ENCODE data around the gene AURKAIP1.
"Not testable (repeated sequence)": the region's sequence is repeated elsewhere in the genome, so short reads cannot be mapped to it uniquely, and the experiment has no call there.

The AURKAIP1 gene

DNA sequence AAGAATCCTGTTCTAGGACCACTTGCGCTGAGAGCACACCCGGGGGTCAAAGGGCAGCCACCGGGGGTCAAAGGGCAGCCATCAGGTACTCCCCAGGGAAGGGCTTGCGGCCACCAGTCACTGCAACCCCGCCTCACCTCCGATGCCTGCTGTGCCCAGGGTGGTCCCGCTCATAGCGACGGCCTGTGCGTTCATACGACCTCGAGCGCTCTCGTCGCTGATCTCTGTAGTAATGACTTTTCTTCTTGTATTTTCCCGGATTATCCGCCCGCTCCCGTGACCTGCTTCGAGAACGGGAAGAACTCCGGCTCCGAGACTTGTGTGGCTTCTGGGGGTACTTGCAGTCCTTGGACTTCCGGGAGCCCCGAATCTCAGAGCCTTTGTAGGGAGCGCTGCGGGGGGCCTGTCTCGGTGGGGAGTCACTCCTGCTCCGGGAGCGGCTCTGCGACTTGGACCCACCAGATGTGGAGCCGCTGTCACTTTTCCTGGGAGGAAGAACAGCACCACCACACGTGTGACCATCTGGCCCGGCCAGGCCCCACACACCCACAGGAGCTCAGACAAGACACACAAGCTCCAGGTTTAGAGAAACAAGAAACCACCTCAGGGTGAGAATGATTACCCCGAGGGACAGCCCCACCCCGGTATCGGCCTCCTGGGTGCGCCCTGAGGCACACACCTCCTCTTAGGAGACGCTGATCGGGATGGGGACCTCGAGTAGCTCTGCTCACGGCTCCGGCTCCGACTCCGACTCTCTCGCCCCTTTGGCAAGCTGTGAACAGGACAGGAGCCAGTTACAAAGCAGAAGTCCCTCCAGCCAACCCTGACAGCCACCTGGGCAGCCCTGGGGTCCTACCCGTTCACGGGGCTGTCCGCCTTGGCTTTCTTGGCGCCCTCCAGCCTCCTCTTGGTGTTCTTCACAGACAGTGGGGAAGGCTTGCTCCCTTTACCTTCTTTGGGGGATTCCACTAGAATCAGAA lies 12.4 kb upstream of the AURKAIP1 start:
- no peak for DNase-seq (ENCODE audit: low spot score)

DNA sequence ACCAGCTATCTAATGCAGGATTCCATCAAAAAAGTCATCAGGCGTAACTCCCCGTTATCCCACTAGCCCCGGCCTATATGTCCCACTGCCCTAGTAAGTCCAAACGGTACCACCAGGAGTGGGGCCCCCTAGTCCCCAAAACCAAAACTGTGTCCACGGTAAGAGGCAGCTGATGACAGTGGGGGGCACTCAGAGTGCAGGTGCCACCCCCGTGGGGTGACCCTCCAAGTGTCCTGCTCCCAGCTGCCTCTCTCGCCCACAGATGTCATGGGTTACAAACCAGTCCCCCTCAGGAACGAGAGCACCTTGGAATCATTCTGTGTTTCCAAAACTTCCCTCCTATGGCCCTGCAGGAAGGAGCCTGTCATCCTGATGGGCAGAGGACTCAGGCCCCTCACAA lies 10.9 kb upstream of the AURKAIP1 start:
- DNase-seq (ENCODE audit: low spot score) = no peak

- not testable (repeated sequence) for DNase-seq (ENCODE audit: low spot score)
Observed at GRCh38 chr1:1385339-1385738, 10.3 kb upstream of the AURKAIP1 start.

DNA sequence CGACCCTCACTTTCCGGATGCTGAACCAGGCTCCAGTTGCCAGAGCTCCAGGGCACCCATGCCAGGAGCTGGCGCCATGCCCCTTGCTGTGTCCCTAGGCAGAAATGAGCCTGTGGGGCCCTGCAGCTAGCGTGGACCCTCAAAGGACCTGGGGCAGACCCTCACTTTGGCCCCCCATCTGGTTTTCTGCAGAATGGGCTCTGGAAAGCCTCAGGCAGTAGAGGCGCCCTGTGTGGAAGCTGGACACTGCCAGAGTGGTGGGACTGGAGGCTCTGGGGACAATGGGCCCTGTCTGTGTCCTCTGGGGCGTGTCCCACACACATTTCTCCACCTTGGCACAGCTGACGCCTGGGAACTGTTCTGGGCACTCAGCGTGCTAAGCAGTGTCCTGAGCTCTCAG lies 6.3 kb upstream of the AURKAIP1 start:
- no peak for DNase-seq (ENCODE audit: low spot score)

GRCh38 chr1:1380860-1381259 lies 5.9 kb upstream of the AURKAIP1 start:
- DNase-seq (ENCODE audit: low spot score) = no peak

- no peak for DNase-seq (ENCODE audit: low spot score)
Observed at GRCh38 chr1:1377540-1378205, 2.7 kb upstream of the AURKAIP1 start.

DNA sequence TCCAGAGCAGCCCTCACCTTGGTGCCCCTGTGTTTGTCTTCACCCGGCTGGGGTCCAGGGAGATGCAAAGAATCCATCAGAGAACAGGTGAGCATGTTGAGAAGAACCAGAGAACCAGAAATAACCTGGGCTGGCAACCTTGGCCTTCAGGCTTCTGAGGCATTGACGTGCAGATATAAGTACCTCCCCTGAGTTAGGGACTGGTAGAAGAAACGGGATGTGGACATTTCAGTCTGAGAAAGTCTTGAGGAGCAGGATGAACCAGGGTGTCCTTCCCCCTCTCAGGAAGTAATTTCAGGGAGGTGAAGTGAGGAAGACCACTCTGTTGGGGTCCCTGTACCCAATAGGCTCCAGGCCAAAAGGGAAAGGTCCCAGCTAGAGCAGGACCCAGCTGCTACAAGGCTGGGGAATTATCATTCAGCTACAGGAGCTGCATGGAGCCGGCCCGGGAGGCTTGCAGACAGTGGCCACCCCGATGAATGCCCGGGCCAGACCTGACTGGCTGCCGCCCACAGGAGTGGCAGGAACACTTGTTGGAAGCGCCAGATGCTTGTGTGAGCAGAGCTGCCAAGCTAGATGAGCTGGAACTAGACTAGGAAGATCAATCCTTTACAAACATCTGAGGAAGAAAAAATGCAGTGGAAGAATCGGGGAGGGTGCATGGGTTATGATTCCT lies 1.7 kb upstream of the AURKAIP1 start:
- no peak for DNase-seq (ENCODE audit: low spot score)

GRCh38 chr1:1374589-1374928 lies 448 bp downstream of the AURKAIP1 start:
- no peak for DNase-seq (ENCODE audit: low spot score)

GRCh38 chr1:1373815-1374588 lies 1.0 kb downstream of the AURKAIP1 start:
- DNase-seq (ENCODE audit: low spot score) = no peak

GRCh38 chr1:1373051-1373814 lies 1.8 kb downstream of the AURKAIP1 start:
- no peak for DNase-seq (ENCODE audit: low spot score)

DNA sequence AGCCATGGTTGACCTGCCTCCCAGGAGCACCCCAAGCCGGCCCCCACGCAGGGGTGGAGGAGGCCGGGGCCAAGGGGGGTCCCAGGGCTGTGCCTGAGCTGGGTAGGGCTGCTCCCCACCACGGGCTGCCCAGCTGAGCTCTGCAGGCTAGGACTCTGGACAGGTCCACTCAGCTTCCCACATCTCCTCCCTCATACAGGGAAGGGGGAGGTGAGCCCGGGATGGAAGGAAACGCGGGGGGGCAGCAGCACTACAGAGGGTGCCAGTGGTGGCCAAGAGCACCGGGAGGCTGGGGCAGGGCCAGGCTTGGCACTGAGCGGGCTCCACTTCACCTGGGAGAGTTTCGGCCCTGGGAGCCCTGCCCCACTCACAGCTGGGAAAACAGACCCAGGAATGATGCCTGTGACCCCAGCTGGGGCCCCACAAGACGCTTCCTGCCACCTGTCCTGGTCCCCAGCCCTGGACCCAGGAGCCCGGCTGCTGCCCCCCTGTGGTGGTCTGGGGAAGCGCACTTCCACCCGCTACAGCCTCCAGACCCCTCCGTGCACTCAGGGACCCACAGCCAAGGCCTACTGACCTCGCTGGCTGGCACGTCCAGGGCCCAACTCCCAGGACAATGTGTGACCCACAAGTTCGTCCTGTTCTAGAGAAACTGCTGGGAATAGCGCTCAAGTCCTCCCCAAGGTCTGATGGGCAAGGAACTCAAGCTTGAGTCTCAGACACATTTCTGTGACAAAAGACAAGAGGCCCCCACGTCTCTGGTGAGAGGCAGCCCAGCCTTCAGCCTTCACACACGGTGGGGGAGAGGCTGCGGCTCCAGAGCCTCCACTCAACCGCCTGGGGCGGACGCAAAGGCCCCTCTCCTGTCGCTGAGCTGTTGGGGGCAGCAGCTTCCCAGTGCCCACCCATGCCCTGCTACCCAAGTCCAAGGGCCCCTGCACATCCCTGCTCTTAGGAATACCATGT lies 3.0 kb downstream of the AURKAIP1 start:
- DNase-seq (ENCODE audit: low spot score) = peak; percentile 83

GRCh38 chr1:1371364-1371745 lies 3.7 kb downstream of the AURKAIP1 start:
- DNase-seq (ENCODE audit: low spot score) = peak; percentile 30

GRCh38 chr1:1370771-1371300 lies 4.2 kb downstream of the AURKAIP1 start:
- no peak for DNase-seq (ENCODE audit: low spot score)

- not testable (repeated sequence) for DNase-seq (ENCODE audit: low spot score)
Observed at GRCh38 chr1:1370094-1370493, 4.9 kb downstream of the AURKAIP1 start.

DNA sequence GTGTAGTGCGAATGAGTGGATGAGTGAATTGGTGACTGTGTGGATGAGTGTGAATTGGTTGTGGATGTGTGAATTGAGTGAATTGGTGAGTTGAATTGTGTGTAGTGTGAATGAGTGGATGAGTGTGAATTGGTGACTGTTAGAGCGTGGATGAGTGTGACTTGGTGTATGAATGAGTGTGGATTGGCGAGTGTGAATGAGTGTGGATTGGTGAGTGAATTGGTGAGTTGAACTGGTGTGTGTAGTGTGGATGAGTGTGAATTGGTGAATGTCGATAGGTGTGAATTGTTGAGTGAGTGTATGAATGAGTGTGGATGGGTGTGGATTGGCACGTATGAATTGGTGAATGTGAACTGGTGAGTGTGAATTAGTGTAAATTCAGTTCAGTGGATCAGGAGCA lies 7.7 kb downstream of the AURKAIP1 start:
- DNase-seq (ENCODE audit: low spot score) = no peak

- no peak for DNase-seq (ENCODE audit: low spot score)
Observed at GRCh38 chr1:1366699-1367066, 8.3 kb downstream of the AURKAIP1 start.

DNA sequence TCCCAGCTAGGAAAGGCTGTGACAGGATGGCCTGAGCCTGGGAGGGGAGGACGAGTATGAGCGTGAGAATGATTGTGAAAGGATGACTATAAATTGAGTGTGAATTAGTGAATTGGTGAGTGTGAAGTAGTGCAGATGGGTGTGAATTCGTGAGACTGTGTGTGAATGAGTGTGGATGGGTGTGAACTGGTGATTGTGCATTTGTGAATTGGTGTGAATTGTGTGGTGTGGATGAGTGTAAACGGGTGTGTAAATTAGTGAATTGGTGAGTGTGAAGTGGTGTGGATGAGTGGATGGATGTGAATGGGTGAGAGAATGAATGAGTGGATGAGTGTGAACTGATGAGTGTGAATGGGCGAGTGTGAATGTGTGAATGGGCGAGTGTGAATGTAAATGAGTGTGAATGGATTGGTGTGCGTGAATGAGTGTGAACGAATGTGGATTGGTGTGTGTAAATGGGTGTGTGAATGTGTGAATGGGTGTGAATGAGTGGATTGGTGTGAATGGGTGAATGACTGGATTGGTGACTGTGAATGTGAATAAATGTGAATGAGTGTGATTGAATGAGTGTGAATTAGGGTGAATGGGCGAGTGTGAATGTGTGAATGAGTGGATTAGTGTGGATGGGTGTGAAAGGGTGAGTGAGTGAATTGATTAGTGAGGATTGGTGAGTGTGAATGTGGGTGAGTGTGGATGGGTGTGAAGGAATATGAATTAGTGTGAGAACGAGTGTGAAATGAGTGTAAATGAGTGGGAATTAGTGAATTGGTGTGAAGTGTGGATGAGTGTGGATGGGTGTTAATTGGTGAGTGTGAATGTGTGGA lies 8.9 kb downstream of the AURKAIP1 start:
- no peak for DNase-seq (ENCODE audit: low spot score)

- DNase-seq (ENCODE audit: low spot score) = no peak
Observed at GRCh38 chr1:1364266-1364665, 10.7 kb downstream of the AURKAIP1 start.

GRCh38 chr1:1361982-1362423 lies 13.0 kb downstream of the AURKAIP1 start:
- no peak for DNase-seq (ENCODE audit: low spot score)
